HG03558 (cell line): ENCODE measurements around the gene CDPF1.
"Not testable (repeated sequence)": the region's sequence is repeated elsewhere in the genome, so short reads cannot be mapped to it uniquely, and the experiment has no call there.

Source experiments
- ATAC-seq: cut with Tn5 transposase; IDR thresholded peaks from one replicate; pipeline ENCODE4 v1.9.1; 2021; ENCODE audit warnings: moderate number of reproducible peaks; ENCODE audit not compliant: unreplicated experiment; ENCODE audit errors: extremely low read depth

The CDPF1 gene

GRCh38 chr22:46286006-46286405, 35.9 kb upstream of the CDPF1 start:
- no peak for ATAC-seq

DNA sequence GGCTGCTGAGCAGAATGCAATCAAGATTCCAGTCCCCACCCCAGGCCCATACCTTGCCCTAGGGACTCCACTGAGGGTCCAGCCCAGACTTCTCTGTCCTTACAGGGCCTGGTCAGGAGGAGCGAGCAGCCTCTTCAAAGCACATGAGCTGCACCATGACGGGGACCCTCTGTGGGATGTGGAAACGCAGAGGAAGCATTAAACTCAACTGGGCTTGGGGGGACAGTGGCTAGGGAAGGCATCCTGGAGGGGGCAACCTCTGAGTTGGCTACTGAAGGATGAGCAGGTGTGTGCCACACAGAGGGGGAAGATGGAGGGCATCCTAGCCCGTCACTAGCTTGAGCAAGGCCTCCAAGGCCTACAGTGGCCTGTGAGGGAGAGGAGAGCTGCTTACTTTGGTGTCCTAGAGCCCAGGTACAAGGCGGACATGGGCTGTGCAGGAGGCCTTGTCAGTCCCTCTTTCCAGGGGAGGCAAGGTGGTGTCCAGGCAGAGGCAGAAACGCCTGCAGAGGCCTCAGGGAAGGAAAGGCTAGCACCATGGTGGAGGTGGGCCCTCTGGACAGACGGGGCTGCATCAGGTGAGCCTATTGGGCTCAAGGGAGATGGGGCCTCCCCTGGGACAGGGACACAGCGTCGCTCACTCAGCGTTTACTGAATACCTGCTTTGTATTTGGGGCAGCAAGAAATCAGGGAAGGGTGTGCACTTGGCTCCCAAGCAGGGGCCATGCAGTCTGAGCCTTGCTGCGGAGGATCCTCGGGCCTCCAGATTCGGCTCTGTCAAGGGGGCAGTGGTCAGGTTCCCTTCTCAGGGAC, 32.0 kb upstream of the CDPF1 start:
- no peak for ATAC-seq

- ATAC-seq: no peak
Observed at GRCh38 chr22:46280999-46281623, 31.0 kb upstream of the CDPF1 start.

GRCh38 chr22:46280063-46280817, 30.1 kb upstream of the CDPF1 start:
- ATAC-seq: no peak

GRCh38 chr22:46278656-46279645, 28.9 kb upstream of the CDPF1 start:
- ATAC-seq: no peak

GRCh38 chr22:46276563-46276962, 26.5 kb upstream of the CDPF1 start:
- no peak for ATAC-seq

GRCh38 chr22:46275455-46276122, 25.5 kb upstream of the CDPF1 start:
- ATAC-seq: no peak

- ATAC-seq: no peak
Observed at GRCh38 chr22:46274381-46274780, 24.3 kb upstream of the CDPF1 start.

GRCh38 chr22:46273432-46274148, 23.5 kb upstream of the CDPF1 start:
- ATAC-seq: no peak

DNA sequence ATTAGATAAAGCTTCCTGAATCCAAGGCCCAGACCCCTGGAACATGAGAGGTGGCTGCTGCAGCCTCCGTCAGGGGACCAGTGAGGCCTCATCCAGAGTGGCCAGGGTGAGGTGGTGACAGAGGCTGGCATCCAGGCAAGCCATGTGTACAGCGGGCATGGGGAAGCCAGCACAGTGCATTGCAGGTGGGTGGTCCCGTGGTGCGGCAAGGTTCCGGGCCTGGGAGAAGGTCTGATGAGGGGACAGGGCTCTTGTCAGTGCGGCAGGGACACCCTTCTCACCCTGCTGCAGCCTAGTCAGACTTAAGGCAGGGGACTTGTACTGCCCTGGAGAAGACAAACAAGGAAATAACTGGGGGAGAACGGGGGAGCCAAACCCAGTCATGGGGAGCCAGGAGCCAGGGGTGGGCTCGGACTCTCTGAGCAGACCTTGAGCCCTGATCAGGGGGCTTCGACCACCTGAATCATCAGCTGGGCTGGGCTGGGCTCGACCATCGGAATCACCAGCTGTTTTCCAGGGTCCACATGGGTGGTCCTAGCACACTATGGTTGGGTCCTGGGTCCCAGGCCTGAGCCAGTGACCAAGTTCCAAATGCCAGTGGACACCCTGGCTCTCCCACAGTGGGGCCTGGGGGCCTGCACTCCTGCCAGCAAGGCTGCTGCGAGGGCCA, 22.8 kb upstream of the CDPF1 start:
- no peak for ATAC-seq

- no peak for ATAC-seq
Observed at GRCh38 chr22:46272196-46272595, 22.1 kb upstream of the CDPF1 start.

GRCh38 chr22:46269564-46269963, 19.5 kb upstream of the CDPF1 start:
- no peak for ATAC-seq

DNA sequence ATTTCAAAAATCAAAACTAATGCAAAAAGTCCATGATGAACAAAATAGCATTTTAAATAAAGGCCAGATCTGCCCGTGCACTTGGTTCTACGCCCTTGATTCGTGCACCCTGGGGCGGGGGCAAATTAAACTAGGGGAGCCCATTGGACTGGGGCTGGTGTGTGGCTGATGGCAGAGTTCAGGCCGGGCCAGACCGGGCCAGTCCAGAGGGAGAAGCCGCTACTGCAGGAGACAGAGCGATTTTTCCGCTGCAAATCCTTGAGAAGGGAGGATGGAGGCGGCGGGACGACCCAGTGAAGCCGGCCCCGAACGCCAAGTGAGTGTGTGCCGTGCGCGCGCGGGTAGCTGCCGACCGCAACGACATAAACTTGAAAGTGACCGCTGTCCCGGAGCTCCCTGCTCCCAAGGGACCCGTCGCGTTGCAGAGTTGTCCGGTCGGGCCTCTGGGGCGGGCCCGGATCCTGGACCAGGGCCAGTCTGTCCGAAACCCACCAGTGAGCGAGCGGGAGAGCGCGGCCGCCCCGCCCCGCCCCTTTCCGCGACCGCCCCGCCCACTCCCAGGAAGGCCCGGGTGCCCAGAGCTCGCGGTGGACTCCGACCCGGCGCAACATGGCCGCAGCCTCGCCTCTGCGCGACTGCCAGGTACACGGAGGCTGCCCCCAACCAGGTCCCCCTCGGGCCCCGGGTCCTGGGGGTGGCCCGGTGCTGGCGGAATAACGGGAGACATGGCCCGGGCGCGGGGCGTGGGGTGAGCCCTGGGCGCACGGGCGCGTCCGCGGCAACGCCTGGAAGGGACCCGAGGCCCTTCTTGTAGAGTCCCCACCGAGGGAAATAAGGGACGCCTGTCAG, 17.6 kb upstream of the CDPF1 start, which contains the start of gene TTC38:
Gene TTC38, plus strand, starts transcription at position 578 of the 849 bp plus-strand sequence. Its CDS starts 32 bp downstream, at position 610.
- no peak for ATAC-seq

DNA sequence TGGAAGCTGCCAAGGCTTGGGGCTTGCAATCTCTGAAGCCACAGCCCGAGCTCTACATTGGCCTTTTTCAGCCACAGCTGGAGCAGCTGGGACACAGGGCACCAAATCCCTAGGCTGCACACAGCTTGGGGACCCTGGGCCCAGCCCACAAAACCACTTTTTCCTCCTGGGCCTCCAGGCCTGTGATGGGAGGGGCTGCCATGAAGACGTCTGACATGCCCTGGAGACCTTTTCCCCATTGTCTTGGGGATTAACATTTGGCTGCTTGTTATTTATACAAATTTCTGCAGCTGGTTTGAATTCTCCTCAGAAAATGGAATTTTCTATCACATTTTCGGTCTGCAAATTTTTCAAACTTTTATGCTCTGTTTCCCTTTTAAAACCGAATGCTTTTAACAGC, 15.5 kb upstream of the CDPF1 start:
- ATAC-seq: not testable (repeated sequence)

- not testable (repeated sequence) for ATAC-seq
Observed at GRCh38 chr22:46264520-46264919, 14.4 kb upstream of the CDPF1 start.

DNA sequence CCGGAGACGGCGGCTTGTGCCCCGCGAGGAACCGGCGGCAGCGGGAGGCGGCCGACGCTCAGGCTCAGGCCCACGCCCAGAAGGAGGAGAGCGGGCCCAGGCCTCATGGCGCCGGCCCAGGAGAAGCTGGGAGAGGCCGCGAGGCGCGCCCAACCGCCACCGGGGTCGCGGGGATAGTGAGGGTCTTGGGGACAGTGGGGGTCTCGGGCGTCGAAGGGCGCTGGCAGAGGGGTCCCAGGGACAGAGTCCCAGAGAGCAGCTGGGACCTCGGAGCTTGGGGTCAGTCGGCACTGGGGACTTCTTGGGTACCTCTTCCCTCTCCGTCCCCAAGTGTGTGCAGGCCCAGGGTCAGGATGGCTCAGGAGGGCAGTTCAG, 13.1 kb upstream of the CDPF1 start, which contains the start of gene PKDREJ:
Gene PKDREJ, minus strand, starts transcription at position 128 of the 375 bp plus-strand sequence. Its CDS starts 21 bp downstream, at position 107.
- no peak for ATAC-seq
